ENCODE data around the gene CTSZ. TPM values are rescaled to one million over a fixed set of nuclear protein-coding genes. Genes with fewer than 3 reads are reported as not detected.
"Not testable (repeated sequence)": the region's sequence is repeated elsewhere in the genome, so short reads cannot be mapped to it uniquely, and the experiment has no call there.

CTSZ gene
- total and polyA plus RNA-seq, 2 donors from 2014 or later, result 200 to 234 TPM

DNA sequence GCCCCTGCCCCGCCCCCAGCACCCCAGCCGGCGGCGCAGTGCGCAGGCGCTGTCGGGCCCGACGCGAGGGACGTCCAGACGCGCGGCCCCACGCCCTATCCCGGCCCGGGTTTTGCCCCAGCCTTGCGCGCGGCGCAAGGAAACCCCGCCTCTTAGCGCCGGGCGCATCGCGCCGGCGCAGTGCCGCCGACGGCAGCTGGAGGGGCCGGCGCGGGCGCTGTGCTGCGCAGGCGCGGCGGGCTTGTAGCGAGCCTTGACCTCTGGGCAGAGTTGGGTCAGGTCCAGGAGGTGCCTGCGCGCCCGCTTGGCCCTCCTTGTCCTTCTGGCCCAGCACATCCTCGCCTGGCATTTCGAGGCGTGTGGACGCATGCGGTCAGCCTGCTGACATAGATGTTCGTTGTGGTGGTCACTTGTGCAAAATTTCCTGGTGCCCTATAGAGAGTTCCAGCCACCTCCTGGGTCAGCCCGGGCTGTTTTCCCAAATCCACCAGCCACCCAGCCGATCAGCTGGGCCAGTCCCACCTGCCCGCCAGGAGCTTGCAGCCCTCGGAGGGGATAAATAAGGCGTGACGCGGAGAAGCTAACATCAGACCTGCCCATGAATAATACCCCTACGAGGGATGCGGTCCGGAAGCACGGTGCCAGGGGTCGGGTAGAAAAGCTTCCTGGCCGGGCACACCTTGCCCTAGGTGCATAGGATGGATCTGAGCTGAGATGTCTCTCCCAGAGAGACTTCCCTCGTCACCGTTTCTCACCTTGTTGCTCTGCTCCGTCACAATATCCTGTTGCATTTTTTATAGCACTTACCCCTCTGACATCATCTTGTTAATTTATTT, 36.0 kb upstream of the CTSZ start:
- Histone ChIP-seq H3K36me3 (ENCODE audit: control insufficient read depth in 2 of 3, insufficient read depth in 3 of 3, low read length in 3 of 3) (no peaks in the 10 kb centered on the region), H3K4me1 (ENCODE audit: control insufficient read depth in 2 of 3, insufficient read depth in 2 of 3, low read depth in 1 of 3, low read length in 3 of 3) (peaks cover 2 to 11% (median 7%) of the 10 kb centered on the region in 3 donors), H3K27me3 (ENCODE audit: control insufficient read depth, insufficient read depth, low read length) (no peaks in the 10 kb centered on the region), H3K9me3 (ENCODE audit: control insufficient read depth in 2 of 3, insufficient read depth in 1 of 3, low read length in 3 of 3) (no peaks in the 10 kb centered on the region), H3K9ac (ENCODE audit: low read length in 3 of 3) (peak overlapping the region in 2 of 3 donors; percentile 50 to 60), H3K4me3 (ENCODE audit: low read length in 3 of 3) (peak overlapping the region; percentile 66 to 89 (median 70)), H3K27ac (ENCODE audit: low read depth in 2 of 2, low read length in 2 of 2) (peak overlapping the region; percentile 6 to 81)
- no peak for FAIRE-seq
- peak; percentile 93 to 98 (median 95) for DNase-seq
- TF ChIP-seq, protein P1, sequence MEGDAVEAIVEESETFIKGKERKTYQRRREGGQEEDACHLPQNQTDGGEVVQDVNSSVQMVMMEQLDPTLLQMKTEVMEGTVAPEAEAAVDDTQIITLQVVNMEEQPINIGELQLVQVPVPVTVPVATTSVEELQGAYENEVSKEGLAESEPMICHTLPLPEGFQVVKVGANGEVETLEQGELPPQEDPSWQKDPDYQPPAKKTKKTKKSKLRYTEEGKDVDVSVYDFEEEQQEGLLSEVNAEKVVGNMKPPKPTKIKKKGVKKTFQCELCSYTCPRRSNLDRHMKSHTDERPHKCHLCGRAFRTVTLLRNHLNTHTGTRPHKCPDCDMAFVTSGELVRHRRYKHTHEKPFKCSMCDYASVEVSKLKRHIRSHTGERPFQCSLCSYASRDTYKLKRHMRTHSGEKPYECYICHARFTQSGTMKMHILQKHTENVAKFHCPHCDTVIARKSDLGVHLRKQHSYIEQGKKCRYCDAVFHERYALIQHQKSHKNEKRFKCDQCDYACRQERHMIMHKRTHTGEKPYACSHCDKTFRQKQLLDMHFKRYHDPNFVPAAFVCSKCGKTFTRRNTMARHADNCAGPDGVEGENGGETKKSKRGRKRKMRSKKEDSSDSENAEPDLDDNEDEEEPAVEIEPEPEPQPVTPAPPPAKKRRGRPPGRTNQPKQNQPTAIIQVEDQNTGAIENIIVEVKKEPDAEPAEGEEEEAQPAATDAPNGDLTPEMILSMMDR (IDR thresholded peaks at IDR 0.05; ENCODE audit: borderline replicate concordance, extremely low read depth, insufficient read depth), result no peak
- intact Hi-C loops (cut with DNase I), result no loop called here

- intact Hi-C loops (cut with DNase I), result no loop called here
- TF ChIP-seq, protein P1 (IDR thresholded peaks at IDR 0.05; ENCODE audit: borderline replicate concordance, extremely low read depth, insufficient read depth), result no peak
- DNase-seq, result peak in 2 of 5 donors; percentile 25 to 46
These were observed 35.2 kb upstream of the CTSZ start, which contains the start of gene PRELID3B for GRCh38 chr20:59042151-59042795. TSS of gene PRELID3B (minus strand) at chr20:59042786. CDS start at chr20:59042730, 56 bp downstream.

DNA sequence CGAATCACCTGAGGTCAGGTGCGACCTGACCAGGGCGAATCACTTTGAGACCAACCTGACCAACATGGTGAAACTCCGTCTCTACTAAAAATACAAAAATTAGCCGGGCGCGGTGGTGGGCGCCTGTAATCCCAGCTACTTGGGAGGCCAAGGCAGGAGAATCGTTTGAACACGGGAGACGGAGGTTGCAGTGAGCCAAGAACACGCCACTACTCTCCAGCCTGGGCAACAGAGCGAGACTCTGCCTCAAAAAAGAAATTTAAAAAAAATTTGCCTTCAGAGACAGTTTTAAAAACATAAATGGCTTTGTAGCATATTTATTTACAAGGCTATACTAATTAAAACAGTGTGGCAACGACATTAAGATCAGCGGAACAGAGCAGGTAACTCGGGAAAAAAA, 34.4 kb upstream of the CTSZ start:
- H3K27me3 ChIP-seq (ENCODE audit: control insufficient read depth, insufficient read depth, low read length); H3K36me3 ChIP-seq (ENCODE audit: control insufficient read depth in 2 of 3, insufficient read depth in 3 of 3, low read length in 3 of 3); H3K9ac ChIP-seq (ENCODE audit: low read length in 3 of 3); H3K9me3 ChIP-seq (ENCODE audit: control insufficient read depth in 2 of 3, insufficient read depth in 1 of 3, low read length in 3 of 3); FAIRE-seq; H3K27ac ChIP-seq (ENCODE audit: low read depth in 2 of 2, low read length in 2 of 2); intact Hi-C loops (cut with DNase I); DNase-seq: not testable (repeated sequence)
- peak overlapping the region; percentile 66 to 89 (median 70) for H3K4me3 ChIP-seq (ENCODE audit: low read length in 3 of 3)
- H3K4me1 ChIP-seq (ENCODE audit: control insufficient read depth in 2 of 3, insufficient read depth in 2 of 3, low read depth in 1 of 3, low read length in 3 of 3), result peaks cover 2 to 11% (median 7%) of the 10 kb centered on the region in 3 donors

More at GRCh38 chr20:59042151-59042795, 35.2 kb upstream of the CTSZ start, which contains the start of gene PRELID3B:
- H3K9ac ChIP-seq (ENCODE audit: low read length in 3 of 3), result peak within 1 kb of the TSS; percentile 4 to 85 (median 50)
- no peaks in the 10 kb centered on the region for H3K9me3 ChIP-seq (ENCODE audit: control insufficient read depth in 2 of 3, insufficient read depth in 1 of 3, low read length in 3 of 3)
- peaks cover 2 to 11% (median 7%) of the 10 kb centered on the region in 3 donors for H3K4me1 ChIP-seq (ENCODE audit: control insufficient read depth in 2 of 3, insufficient read depth in 2 of 3, low read depth in 1 of 3, low read length in 3 of 3)
- FAIRE-seq, result no peak
- H3K36me3 ChIP-seq (ENCODE audit: control insufficient read depth in 2 of 3, insufficient read depth in 3 of 3, low read length in 3 of 3), result peaks cover 0 to 5% (median under 1%) of the 10 kb centered on the region in 3 donors
- no peaks in the 10 kb centered on the region for H3K27me3 ChIP-seq (ENCODE audit: control insufficient read depth, insufficient read depth, low read length)
- peak within 1 kb of the TSS; percentile 66 to 89 (median 70) for H3K4me3 ChIP-seq (ENCODE audit: low read length in 3 of 3)
- peak within 1 kb of the TSS; percentile 51 to 81 for H3K27ac ChIP-seq (ENCODE audit: low read depth in 2 of 2, low read length in 2 of 2)

DNA sequence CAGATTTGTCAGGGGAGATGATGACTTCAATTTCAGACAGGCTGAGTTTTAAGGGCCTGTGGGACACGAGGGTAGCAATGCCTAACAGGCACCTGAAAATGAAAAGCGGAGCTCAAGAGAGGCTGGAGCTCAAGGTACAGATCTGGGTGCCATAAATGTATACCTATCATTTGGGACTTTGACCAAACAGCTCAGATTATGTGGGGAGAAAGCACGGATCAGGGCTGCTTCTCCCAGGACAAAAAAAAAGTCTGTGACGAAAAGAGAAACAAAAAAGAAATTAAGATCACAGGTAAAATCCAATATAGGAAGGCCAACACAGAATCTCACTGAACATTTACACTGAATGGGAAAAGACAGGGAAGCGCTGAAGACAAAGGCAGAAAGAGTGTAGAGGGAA, 33.6 kb upstream of the CTSZ start:
- Histone ChIP-seq H3K4me3 (ENCODE audit: low read length in 3 of 3) (no peak overlapping the region), H3K9me3 (ENCODE audit: control insufficient read depth in 2 of 3, insufficient read depth in 1 of 3, low read length in 3 of 3) (no peaks in the 10 kb centered on the region), H3K27ac (ENCODE audit: low read depth in 2 of 2, low read length in 2 of 2) (no peak overlapping the region), H3K9ac (ENCODE audit: low read length in 3 of 3) (no peak overlapping the region), H3K4me1 (ENCODE audit: control insufficient read depth in 2 of 3, insufficient read depth in 2 of 3, low read depth in 1 of 3, low read length in 3 of 3) (peaks cover 2 to 11% (median 7%) of the 10 kb centered on the region in 3 donors), H3K36me3 (ENCODE audit: control insufficient read depth in 2 of 3, insufficient read depth in 3 of 3, low read length in 3 of 3) (peaks cover under 1 to 16% (median 16%) of the 10 kb centered on the region in 3 donors), H3K27me3 (ENCODE audit: control insufficient read depth, insufficient read depth, low read length) (no peaks in the 10 kb centered on the region)
- TF ChIP-seq, protein P1 (IDR thresholded peaks at IDR 0.05; ENCODE audit: borderline replicate concordance, extremely low read depth, insufficient read depth), result no peak
- DNase-seq (no peak), FAIRE-seq (no peak)
- intact Hi-C loops (cut with DNase I), result no loop called here
